Muscle layer of duodenum (tissue), 2 donors: ENCODE measurements around the gene FIBP.
A peak's percentile ranks its signal among the peaks of the same experiment; 100 is the strongest.

ENCODE experiments used
- H3K27ac ChIP-seq: one replicate; pipeline ENCODE4 v1.7.0; 2013; ENCODE audit warnings: mild to moderate bottlenecking, low read length
- H3K27me3 ChIP-seq: one replicate; pipeline ENCODE4 v1.7.0; 2013; ENCODE audit warnings: low read depth, mild to moderate bottlenecking, control low read depth, low read length
- H3K36me3 ChIP-seq, 2 donors: one replicate each; pipeline ENCODE4 v1.7.0; 2013; ENCODE audit warnings: low read length in 2 of 2, control low read depth in 1 of 2, mild to moderate bottlenecking in 1 of 2; ENCODE audit not compliant: insufficient read depth in 2 of 2, control insufficient read depth in 1 of 2
- H3K4me1 ChIP-seq, 2 donors: one replicate each; pipeline ENCODE4 v1.7.0; 2013; ENCODE audit warnings: low read length in 2 of 2, mild to moderate bottlenecking in 2 of 2, control low read depth in 1 of 2, moderate library complexity in 1 of 2; ENCODE audit not compliant: insufficient read depth in 2 of 2, control insufficient read depth in 1 of 2
- H3K4me3 ChIP-seq, 2 donors: one replicate each; pipeline ENCODE4 v1.7.0; 2013; ENCODE audit warnings: low read length in 2 of 2, low read depth in 1 of 2, mild to moderate bottlenecking in 1 of 2
- H3K9me3 ChIP-seq, 2 donors: one replicate each; pipeline ENCODE4 v1.7.0; 2013; ENCODE audit warnings: low read length in 2 of 2, control low read depth in 1 of 2, mild to moderate bottlenecking in 1 of 2; ENCODE audit not compliant: control insufficient read depth in 1 of 2
- donor health status: healthy.

The FIBP gene

GRCh38 chr11:65888163-65888814 lies at the start of gene FIBP:
FIBP (minus strand) TSS chr11:65888471; CDS start chr11:65888418, 53 bp downstream.
- peaks cover 17 to 53% of the 10 kb centered on the region in 2 donors for H3K4me1 ChIP-seq
- no peaks in the 10 kb centered on the region for H3K9me3 ChIP-seq
- H3K4me3 ChIP-seq: peak within 1 kb of the TSS; percentile 63 to 67
- peak within 1 kb of the TSS; percentile 97 for H3K27ac ChIP-seq
- no peaks in the 10 kb centered on the region for H3K27me3 ChIP-seq
- H3K36me3 ChIP-seq: peaks cover 17 to 18% of the 10 kb centered on the region in 2 donors

- Histone ChIP-seq H3K27ac (no peak overlapping the region), H3K9me3 (no peaks in the 10 kb centered on the region), H3K4me3 (no peak overlapping the region), H3K27me3 (no peaks in the 10 kb centered on the region), H3K36me3 (no peaks in the 10 kb centered on the region), H3K4me1 (peaks cover 0 to 6% of the 10 kb centered on the region in 2 donors)
Measured at GRCh38 chr11:65937766-65938165, 49.5 kb upstream of the FIBP start.

GRCh38 chr11:65934014-65934413 lies 45.7 kb upstream of the FIBP start:
- no peaks in the 10 kb centered on the region for H3K9me3 ChIP-seq
- H3K27ac ChIP-seq: no peak overlapping the region
- no peaks in the 10 kb centered on the region for H3K36me3 ChIP-seq
- H3K4me3 ChIP-seq: no peak overlapping the region
- H3K4me1 ChIP-seq: no peaks in the 10 kb centered on the region
- H3K27me3 ChIP-seq: no peaks in the 10 kb centered on the region

GRCh38 chr11:65932558-65932919 lies 44.3 kb upstream of the FIBP start:
- H3K36me3 ChIP-seq: no peaks in the 10 kb centered on the region
- H3K27ac ChIP-seq: no peak overlapping the region
- no peak overlapping the region for H3K4me3 ChIP-seq
- no peaks in the 10 kb centered on the region for H3K9me3 ChIP-seq
- H3K27me3 ChIP-seq: no peaks in the 10 kb centered on the region
- no peaks in the 10 kb centered on the region for H3K4me1 ChIP-seq

- H3K36me3 ChIP-seq: no peaks in the 10 kb centered on the region
- no peaks in the 10 kb centered on the region for H3K4me1 ChIP-seq
- no peak overlapping the region for H3K27ac ChIP-seq
- no peaks in the 10 kb centered on the region for H3K9me3 ChIP-seq
- no peaks in the 10 kb centered on the region for H3K27me3 ChIP-seq
- no peak overlapping the region for H3K4me3 ChIP-seq
Measured at GRCh38 chr11:65931773-65932557, 43.7 kb upstream of the FIBP start.

- Histone ChIP-seq H3K9me3 (no peaks in the 10 kb centered on the region), H3K27me3 (no peaks in the 10 kb centered on the region), H3K4me1 (no peaks in the 10 kb centered on the region), H3K4me3 (no peak overlapping the region), H3K36me3 (no peaks in the 10 kb centered on the region), H3K27ac (no peak overlapping the region)
Measured at GRCh38 chr11:65928667-65929066, 40.4 kb upstream of the FIBP start.

- Histone ChIP-seq H3K27me3 (no peaks in the 10 kb centered on the region), H3K4me3 (no peak overlapping the region), H3K27ac (no peak overlapping the region), H3K4me1 (no peaks in the 10 kb centered on the region), H3K36me3 (peaks cover 2 to 4% of the 10 kb centered on the region in 2 donors), H3K9me3 (no peaks in the 10 kb centered on the region)
Measured at GRCh38 chr11:65927904-65928397, 39.7 kb upstream of the FIBP start.

- Histone ChIP-seq H3K9me3 (no peaks in the 10 kb centered on the region), H3K27me3 (no peaks in the 10 kb centered on the region), H3K36me3 (peaks cover 12 to 14% of the 10 kb centered on the region in 2 donors), H3K4me1 (peaks cover 5 to 8% of the 10 kb centered on the region in 2 donors), H3K27ac (no peak overlapping the region), H3K4me3 (no peak overlapping the region)
Measured at GRCh38 chr11:65925397-65925796, 37.1 kb upstream of the FIBP start.

GRCh38 chr11:65922565-65922964 lies 34.3 kb upstream of the FIBP start:
- Histone ChIP-seq H3K27ac (no peak overlapping the region), H3K27me3 (no peaks in the 10 kb centered on the region), H3K36me3 (peaks cover 14 to 17% of the 10 kb centered on the region in 2 donors), H3K4me3 (no peak overlapping the region), H3K9me3 (no peaks in the 10 kb centered on the region), H3K4me1 (peaks cover 7 to 22% of the 10 kb centered on the region in 2 donors)

- Histone ChIP-seq H3K4me1 (peaks cover 7 to 29% of the 10 kb centered on the region in 2 donors), H3K27me3 (no peaks in the 10 kb centered on the region), H3K4me3 (no peak overlapping the region), H3K9me3 (no peaks in the 10 kb centered on the region), H3K36me3 (peaks cover 14 to 23% of the 10 kb centered on the region in 2 donors), H3K27ac (no peak overlapping the region)
Measured at GRCh38 chr11:65921876-65922275, 33.6 kb upstream of the FIBP start.

- no peaks in the 10 kb centered on the region for H3K9me3 ChIP-seq
- H3K27ac ChIP-seq: no peak overlapping the region
- H3K4me3 ChIP-seq: peak overlapping the region; percentile 60 to 89
- no peaks in the 10 kb centered on the region for H3K27me3 ChIP-seq
- H3K36me3 ChIP-seq: peaks cover 14 to 26% of the 10 kb centered on the region in 2 donors
- H3K4me1 ChIP-seq: peaks cover 7 to 37% of the 10 kb centered on the region in 2 donors
Measured at GRCh38 chr11:65921033-65921555, 32.8 kb upstream of the FIBP start.
